Measurements from ENCODE around the gene CYP2C18. TPM values are rescaled to one million over a fixed set of nuclear protein-coding genes. Genes with fewer than 3 reads are reported as not detected.

The CYP2C18 gene
- total RNA-seq, 6 experiments from 2014 or later = not detected

DNA sequence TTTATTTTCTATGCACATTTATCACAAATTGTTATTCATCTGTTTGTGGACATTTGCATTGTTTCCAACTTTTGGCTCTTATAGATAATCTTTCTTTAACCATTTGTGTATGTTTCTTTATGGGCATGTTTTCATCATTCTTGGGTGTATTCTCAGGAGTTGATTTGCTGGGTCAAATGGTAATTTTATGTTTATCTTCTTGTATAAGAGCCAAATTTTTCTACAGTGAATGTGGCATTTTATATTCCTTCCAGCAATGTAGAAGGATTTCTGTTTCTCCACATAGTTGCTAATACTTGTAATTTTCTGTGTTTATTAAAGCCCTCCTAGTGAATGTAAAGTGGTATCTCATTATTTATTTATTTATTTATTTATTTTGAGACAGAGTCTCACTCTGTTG is 100.7 kb downstream of the CYP2C18 start:
- H3K27ac Mint-ChIP-seq = no peak overlapping the region
- H3K36me3 Mint-ChIP-seq (ENCODE audit: low read depth) = no peaks in the 10 kb centered on the region
- DNase-seq = no peak
- no peak overlapping the region for H3K4me3 Mint-ChIP-seq
- TF ChIP-seq CTCF (IDR thresholded peaks at IDR 0.05) = no peak
- H3K9me3 Mint-ChIP-seq = peaks cover 16% of the 10 kb centered on the region
- H3K4me1 Mint-ChIP-seq (ENCODE audit: low read depth) = no peaks in the 10 kb centered on the region
- no peaks in the 10 kb centered on the region for H3K27me3 Mint-ChIP-seq (ENCODE audit: insufficient read depth)

DNA sequence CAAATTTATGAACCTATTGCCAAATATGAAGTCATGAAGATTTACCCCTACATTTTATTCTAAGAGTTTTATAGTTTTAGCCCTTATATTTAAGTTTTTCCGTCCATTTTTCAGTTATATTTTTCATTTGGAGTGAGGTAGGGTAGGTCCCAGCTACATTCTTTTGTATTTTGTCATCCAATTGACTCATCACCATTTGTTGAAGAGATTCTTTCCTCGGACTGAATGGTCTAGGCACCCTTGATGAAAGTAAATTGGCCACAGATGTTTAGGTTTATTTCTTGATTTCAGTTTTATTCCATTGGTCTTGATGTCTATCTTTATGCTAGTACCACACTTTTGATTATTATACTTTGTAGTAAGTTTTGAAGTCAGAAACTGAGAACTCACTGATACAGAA is 101.7 kb downstream of the CYP2C18 start:
- Mint-ChIP-seq H3K4me3 (no peak overlapping the region), H3K4me1 (ENCODE audit: low read depth) (no peaks in the 10 kb centered on the region), H3K27me3 (ENCODE audit: insufficient read depth) (no peaks in the 10 kb centered on the region), H3K27ac (no peak overlapping the region), H3K9me3 (peaks cover 25% of the 10 kb centered on the region), H3K36me3 (ENCODE audit: low read depth) (no peaks in the 10 kb centered on the region)
- DNase-seq = no peak
- TF ChIP-seq CTCF (IDR thresholded peaks at IDR 0.05) = no peak

Other genes with a start within 250 kb of the CYP2C18 start
- 10 to 100 TPM; 25.3 to 53.5 (median 50.9) TPM for gene HELLS, start 137.9 kb upstream of the CYP2C18 start, total RNA-seq (2021; fragmentation: NEBNext Ultra II Directional; extraction: Animal tissue kit (Norgen Biotek cat#: 25700))
- gene CYP2C19, start 79.0 kb downstream of the CYP2C18 start, total RNA-seq (2021; fragmentation: NEBNext Ultra II Directional; extraction: Animal tissue kit (Norgen Biotek cat#: 25700)) = not detected